ENCODE data around the gene S100A1. TPM values are rescaled to one million over a fixed set of nuclear protein-coding genes. Genes with fewer than 3 reads are reported as not detected.

The S100A1 gene
- total RNA-seq, 1 experiment from 2014 or later, result not detected

DNA sequence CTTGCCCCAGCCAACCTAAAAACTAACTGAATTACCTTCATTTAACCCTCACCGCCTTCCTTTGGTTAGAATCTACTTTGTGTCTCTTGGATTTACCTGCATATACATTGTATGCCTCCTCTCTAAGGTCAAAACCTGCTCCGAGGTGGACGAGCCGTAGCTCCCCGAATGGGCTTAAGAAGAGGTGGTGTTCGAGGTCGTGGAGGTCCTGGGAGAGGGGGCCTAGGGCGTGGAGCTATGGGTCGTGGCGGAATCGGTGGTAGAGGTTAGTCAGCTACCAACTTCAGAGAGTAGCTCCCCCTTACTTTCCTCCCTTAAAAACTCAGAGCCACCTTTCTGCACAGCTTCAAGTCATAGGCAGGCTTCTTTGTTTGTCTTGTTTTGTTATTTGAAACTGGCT is 14.9 kb downstream of the S100A1 start:
- Histone ChIP-seq H3T11ph (ENCODE audit: low read length) (no peak overlapping the region), H3K18ac (ENCODE audit: insufficient read length, low read depth, low read length) (no peak overlapping the region), H2BK12ac (ENCODE audit: insufficient read length, low read depth, low read length) (no peak overlapping the region), H3K23ac (ENCODE audit: insufficient read length, low read depth, low read length) (no peak overlapping the region), H2BK120ac (ENCODE audit: low read depth, low read length, poor library complexity, severe bottlenecking) (no peak overlapping the region), H2AK5ac (ENCODE audit: insufficient read length, low read length) (no peak overlapping the region), H2BK15ac (ENCODE audit: low read depth, low read length) (no peak overlapping the region), H2BK20ac (ENCODE audit: low read depth, low read length, poor library complexity, severe bottlenecking) (no peak overlapping the region), H3K27ac (ENCODE audit: insufficient read length, low read depth, low read length) (no peak overlapping the region), H3K27me3 (ENCODE audit: insufficient read depth, low read length) (no peaks in the 10 kb centered on the region), H3K56ac (ENCODE audit: insufficient read length, low read depth, low read length) (no peak overlapping the region), H3K4me1 (ENCODE audit: insufficient read depth, low read length) (no peaks in the 10 kb centered on the region), H2BK5ac (ENCODE audit: insufficient read length, low read length) (no peak overlapping the region), H3K4me2 (ENCODE audit: insufficient read depth, insufficient read length, low read length) (no peak overlapping the region), H4K91ac (ENCODE audit: insufficient read length, low read depth, low read length) (no peak overlapping the region), H3K79me1 (ENCODE audit: insufficient read depth, low read depth, low read length, poor library complexity, severe bottlenecking) (peaks cover 4% of the 10 kb centered on the region), H3K23me2 (ENCODE audit: insufficient read length, low read depth, low read length, poor library complexity, severe bottlenecking) (no peaks in the 10 kb centered on the region), H3K79me2 (ENCODE audit: insufficient read depth, low read length) (no peaks in the 10 kb centered on the region), H4K20me1 (ENCODE audit: control insufficient read depth, insufficient read depth, insufficient read length) (no peaks in the 10 kb centered on the region), H3K4ac (ENCODE audit: low read depth, low read length) (no peak overlapping the region), H4K8ac (replicated peaks; ENCODE audit: insufficient read length, low read depth, low read length) (no peak overlapping the region), H3K14ac (ENCODE audit: insufficient read depth, low read length) (no peak overlapping the region), H4K5ac (ENCODE audit: insufficient read length, low read depth, low read length) (no peak overlapping the region), H3K9ac (ENCODE audit: extremely low read depth, insufficient read length, low read length) (no peak overlapping the region), H3K9me3 (ENCODE audit: control insufficient read depth, low read depth, low read length) (no peaks in the 10 kb centered on the region), H2AFZ (ENCODE audit: low read length) (no peak overlapping the region)
- H3K9me3 Mint-ChIP-seq, result no peaks in the 10 kb centered on the region
- TF ChIP-seq, protein P1, sequence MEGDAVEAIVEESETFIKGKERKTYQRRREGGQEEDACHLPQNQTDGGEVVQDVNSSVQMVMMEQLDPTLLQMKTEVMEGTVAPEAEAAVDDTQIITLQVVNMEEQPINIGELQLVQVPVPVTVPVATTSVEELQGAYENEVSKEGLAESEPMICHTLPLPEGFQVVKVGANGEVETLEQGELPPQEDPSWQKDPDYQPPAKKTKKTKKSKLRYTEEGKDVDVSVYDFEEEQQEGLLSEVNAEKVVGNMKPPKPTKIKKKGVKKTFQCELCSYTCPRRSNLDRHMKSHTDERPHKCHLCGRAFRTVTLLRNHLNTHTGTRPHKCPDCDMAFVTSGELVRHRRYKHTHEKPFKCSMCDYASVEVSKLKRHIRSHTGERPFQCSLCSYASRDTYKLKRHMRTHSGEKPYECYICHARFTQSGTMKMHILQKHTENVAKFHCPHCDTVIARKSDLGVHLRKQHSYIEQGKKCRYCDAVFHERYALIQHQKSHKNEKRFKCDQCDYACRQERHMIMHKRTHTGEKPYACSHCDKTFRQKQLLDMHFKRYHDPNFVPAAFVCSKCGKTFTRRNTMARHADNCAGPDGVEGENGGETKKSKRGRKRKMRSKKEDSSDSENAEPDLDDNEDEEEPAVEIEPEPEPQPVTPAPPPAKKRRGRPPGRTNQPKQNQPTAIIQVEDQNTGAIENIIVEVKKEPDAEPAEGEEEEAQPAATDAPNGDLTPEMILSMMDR (conservative IDR thresholded peaks at IDR 0.05), result no peak
- no peak overlapping the region for H3K4me3 Mint-ChIP-seq
- H3K27ac Mint-ChIP-seq, result no peak overlapping the region; a peak in 1 of 7 replicates
- peaks cover 6% of the 10 kb centered on the region in 2 experiments for H3K4me1 Mint-ChIP-seq
- H3K36me3 Mint-ChIP-seq (ENCODE audit: insufficient read depth in 1 of 3, low read depth in 3 of 3), result peaks cover 50 to 86% (median 79%) of the 10 kb centered on the region in 3 experiments; a peak in 6 of 7 replicates
- DNase-seq, result no peak
- WGBS (ENCODE audit: extremely low coverage, insufficient read length, low lambda C conversion rate), result no CpG with 5 or more reads among the region's 11 CpGs
- H3K27me3 Mint-ChIP-seq (ENCODE audit: low read depth), result no peaks in the 10 kb centered on the region

All from H9 (cell line).